Ovary (tissue), 9 donors: ENCODE measurements around the gene POMP. TPM values are rescaled to one million over a fixed set of nuclear protein-coding genes. Genes with fewer than 3 reads are reported as not detected.

Experiments
- DNase-seq, 5 donors: peaks; one replicate each; pipeline ENCODE4 v3.0.0-alpha.2; 2019 to 2020
- H3K27ac ChIP-seq, 2 donors: fragments of 200-600 bp; one replicate each; pipeline versions ENCODE4 v1.5.1 to v1.8.0; 2019 to 2022
- H3K27me3 ChIP-seq: fragments of 200-600 bp; one replicate; pipeline ENCODE4 v1.8.0; 2022
- H3K36me3 ChIP-seq: fragments of 200-600 bp; sonication (generic); one replicate; pipeline ENCODE4 v1.5.1; 2019
- H3K4me1 ChIP-seq: one replicate; pipeline ENCODE4 v1.8.1; 2013; ENCODE audit warnings: mild to moderate bottlenecking, moderate library complexity; ENCODE audit not compliant: insufficient read depth
- H3K4me3 ChIP-seq: fragments of 200-600 bp; sonication (generic); one replicate; pipeline ENCODE4 v1.5.1; 2017
- H3K9me3 ChIP-seq, 2 donors: fragments of 200-600 bp in 1 of 2; sonication (generic) in 1 of 2; one replicate each; pipeline versions ENCODE4 v1.5.1 to v1.8.1; 2013 to 2019; ENCODE audit warnings: mild to moderate bottlenecking in 1 of 2, moderate library complexity in 1 of 2
- CTCF ChIP-seq, 3 donors: fragments of 450-650 bp in 2 of 3; fragments of 200-600 bp in 1 of 3; IDR thresholded peaks; one replicate each; pipeline versions ENCODE4 v1.5.1 to v1.8.0; 2016 to 2022; ENCODE audit warnings: antibody characterized with exemption in 3 of 3, mild to moderate bottlenecking in 1 of 3
- EP300 ChIP-seq: sonication (generic); formaldehyde crosslinking; IDR thresholded peaks from one replicate; pipeline ENCODE4 v1.6.1; 2017; ENCODE audit warnings: antibody characterized with exemption
- POLR2A ChIP-seq: fragments of 450-650 bp; IDR thresholded peaks from one replicate; pipeline ENCODE4 v1.6.1; 2017; ENCODE audit warnings: antibody characterized with exemption, mild to moderate bottlenecking, moderate library complexity
- WGBS, 3 donors: extraction: QIAGEN DNeasy Blood & Tissue Kit in 1 of 3; methylation state at CpG; one replicate each; pipeline versions ENCODE4 v1.1.5 to v1.1.7; 2013 to 2017; 5-methylcytosine and 5-hydroxymethylcytosine counted together
- intact Hi-C, 4 donors: fragments of 100-400 bp; cut with DNase I; formaldehyde crosslinking; loops; one replicate each; pipeline versions ENCODE4 v1.11.0 to v1.15.1; 2022 to 2023
- polyA plus RNA-seq, 2 donors: library from polyadenylated mRNA; stranded (reverse); fragments of 200-250 nt in 1 of 2; fragments of 350-450 nt in 1 of 2; fragmentation: Illumina TruSeq in 1 of 2; extraction: RNeasy Lipid Tissue Mini Kit (QIAGEN cat#74804) in 1 of 2; gene quantifications; one replicate each; pipeline ENCODE4 v1.2.3, GENCODE V29; 2013 to 2014
- total RNA-seq, 7 donors: library from RNA; depleted of rRNA in 2 of 7; stranded (reverse); fragments of >200 nt in 2 of 7; fragmentation: NEBNext Ultra II Directional in 3 of 7; extraction: Animal tissue kit (Norgen Biotek cat#: 25700) in 3 of 7; gene quantifications; one replicate each; pipeline versions ENCODE4 v1.1.0 to v1.2.4, GENCODE V29; 2016 to 2023
- donor health status: DM: no; HTN: no; CAD: no; lungs with moderate emphysema.
- donor health status: DM: no; HTN: no; CAD: no.
- donor health status: Bipolar disorder and iron deficiency.
- donor health status: DM: yes; HTN: yes; CAD: no.
- donor health status: DM: no; HTN: no; CAD: no.
- donor health status: DM: yes; HTN: yes; CAD: no.

The POMP gene
- total and polyA plus RNA-seq, 9 donors, result 28.5 to 53.8 (median 34.2) TPM

GRCh38 chr13:28641600-28641926 lies 17.4 kb upstream of the POMP start:
- intact Hi-C loops, result no loop called here
- DNase-seq, result no peak
- no peak for TF ChIP-seq POLR2A
- TF ChIP-seq CTCF (IDR thresholded peaks at IDR 0.05), result no peak
- no peak for TF ChIP-seq EP300
- Histone ChIP-seq H3K27me3 (no peaks in the 10 kb centered on the region), H3K27ac (no peak overlapping the region), H3K9me3 (no peaks in the 10 kb centered on the region), H3K36me3 (no peaks in the 10 kb centered on the region), H3K4me1 (no peaks in the 10 kb centered on the region), H3K4me3 (no peak overlapping the region)
- 61 to 85% (median 74%) methylated on average over 3 of the region's 3 CpGs for WGBS, 3 donors

- Histone ChIP-seq H3K36me3 (no peaks in the 10 kb centered on the region), H3K27ac (no peak overlapping the region), H3K4me1 (no peaks in the 10 kb centered on the region), H3K9me3 (no peaks in the 10 kb centered on the region), H3K27me3 (no peaks in the 10 kb centered on the region), H3K4me3 (no peak overlapping the region)
- TF ChIP-seq EP300 (no peak), CTCF (IDR thresholded peaks at IDR 0.05) (no peak), POLR2A (no peak)
- intact Hi-C loops, result no loop called here
- DNase-seq, result no peak
- WGBS, 3 donors, result 93 to 98% (median 96%) methylated on average over 2 of the region's 2 CpGs
These were observed 8.6 kb upstream of the POMP start for GRCh38 chr13:28650284-28650683.

GRCh38 chr13:28651810-28652401 lies 7.0 kb upstream of the POMP start:
- DNase-seq, result no peak
- no peaks in the 10 kb centered on the region for H3K36me3 ChIP-seq
- H3K27ac ChIP-seq, result no peak overlapping the region
- no peak overlapping the region for H3K4me3 ChIP-seq
- TF ChIP-seq POLR2A, result no peak
- TF ChIP-seq EP300, result no peak
- no peak for TF ChIP-seq CTCF (IDR thresholded peaks at IDR 0.05)
- no peaks in the 10 kb centered on the region for H3K4me1 ChIP-seq
- 76 to 82% (median 77%) methylated on average over 7 of the region's 7 CpGs for WGBS, 3 donors
- no peaks in the 10 kb centered on the region for H3K9me3 ChIP-seq
- intact Hi-C loops, result no loop called here
- no peaks in the 10 kb centered on the region for H3K27me3 ChIP-seq

- intact Hi-C loops, result no loop called here
- Histone ChIP-seq H3K4me3 (no peak overlapping the region), H3K27ac (no peak overlapping the region), H3K36me3 (no peaks in the 10 kb centered on the region), H3K4me1 (peaks cover 1% of the 10 kb centered on the region), H3K9me3 (no peaks in the 10 kb centered on the region), H3K27me3 (no peaks in the 10 kb centered on the region)
- no peak for TF ChIP-seq EP300
- no peak for TF ChIP-seq POLR2A
- TF ChIP-seq CTCF (IDR thresholded peaks at IDR 0.05), result no peak
- no peak for DNase-seq
- 18 to 26% (median 25%) methylated on average over 1 of the region's 1 CpG for WGBS, 3 donors
These were observed 5.8 kb upstream of the POMP start for GRCh38 chr13:28653111-28653510.
